GM23338 (cell line): Measurements from ENCODE around the gene CD47.

Experiments used
- EZH2 ChIP-seq: fragments of 200-600 bp; sonication (generic); IDR thresholded peaks from one replicate; pipeline ENCODE4 v1.8.0; 2017; ENCODE audit warnings: antibody characterized with exemption, mild to moderate bottlenecking, low read depth; ENCODE audit not compliant: unreplicated experiment
- POLR2AphosphoS5 ChIP-seq: IDR thresholded peaks from 2 replicates; pipeline ENCODE4 v1.6.1; 2016; ENCODE audit warnings: antibody characterized with exemption, low read depth
- TF ChIP-seq, protein P1 (sequence below), 2 experiments: fragments of 200-600 bp in 1 of 2; sonication (generic) in 1 of 2; conservative IDR thresholded peaks; 2 replicates each; pipeline versions ENCODE4 v1.5.1 to v1.6.1; 2016 to 2017; ENCODE audit warnings: antibody characterized with exemption in 2 of 2, low read depth in 2 of 2, mild to moderate bottlenecking in 2 of 2, moderate library complexity in 1 of 2
- TF ChIP-seq, protein P2 (sequence below): IDR thresholded peaks from one replicate; pipeline ENCODE4 v1.6.1; 2018; ENCODE audit warnings: antibody characterized with exemption; ENCODE audit not compliant: unreplicated experiment
- TF ChIP-seq, protein P3 (sequence below): IDR thresholded peaks from 2 replicates; pipeline ENCODE4 v1.6.1; 2016; ENCODE audit warnings: antibody characterized with exemption

DNA sequence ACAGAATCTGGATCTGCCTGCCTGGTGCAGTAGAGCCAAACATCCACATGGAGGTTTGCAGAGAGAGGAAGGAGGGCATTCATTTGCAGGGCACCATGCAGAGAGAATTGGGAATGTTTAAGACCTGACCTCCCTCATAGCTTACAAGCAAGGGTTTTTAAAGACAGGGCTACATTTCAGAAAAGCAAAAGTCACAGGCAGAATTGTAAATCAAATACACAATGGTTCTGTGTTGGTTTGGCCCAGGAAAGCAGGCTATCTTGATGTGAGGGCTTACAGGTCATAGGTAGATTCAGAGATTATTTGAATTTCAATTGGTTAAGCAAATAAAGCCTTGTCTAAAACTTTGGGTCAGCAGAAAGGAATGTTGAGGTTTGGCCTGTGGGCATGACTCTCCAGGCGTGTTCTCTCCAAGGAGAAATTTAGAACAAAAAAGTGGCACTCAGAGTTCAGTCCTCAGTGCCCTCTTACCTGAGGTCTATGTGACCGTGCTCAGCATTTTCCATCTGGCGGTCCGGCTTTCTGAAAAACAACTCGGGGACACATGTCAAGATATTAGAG is 91.5 kb downstream of the CD47 start:
- TF ChIP-seq EZH2, result no peak
- TF ChIP-seq, protein P1, sequence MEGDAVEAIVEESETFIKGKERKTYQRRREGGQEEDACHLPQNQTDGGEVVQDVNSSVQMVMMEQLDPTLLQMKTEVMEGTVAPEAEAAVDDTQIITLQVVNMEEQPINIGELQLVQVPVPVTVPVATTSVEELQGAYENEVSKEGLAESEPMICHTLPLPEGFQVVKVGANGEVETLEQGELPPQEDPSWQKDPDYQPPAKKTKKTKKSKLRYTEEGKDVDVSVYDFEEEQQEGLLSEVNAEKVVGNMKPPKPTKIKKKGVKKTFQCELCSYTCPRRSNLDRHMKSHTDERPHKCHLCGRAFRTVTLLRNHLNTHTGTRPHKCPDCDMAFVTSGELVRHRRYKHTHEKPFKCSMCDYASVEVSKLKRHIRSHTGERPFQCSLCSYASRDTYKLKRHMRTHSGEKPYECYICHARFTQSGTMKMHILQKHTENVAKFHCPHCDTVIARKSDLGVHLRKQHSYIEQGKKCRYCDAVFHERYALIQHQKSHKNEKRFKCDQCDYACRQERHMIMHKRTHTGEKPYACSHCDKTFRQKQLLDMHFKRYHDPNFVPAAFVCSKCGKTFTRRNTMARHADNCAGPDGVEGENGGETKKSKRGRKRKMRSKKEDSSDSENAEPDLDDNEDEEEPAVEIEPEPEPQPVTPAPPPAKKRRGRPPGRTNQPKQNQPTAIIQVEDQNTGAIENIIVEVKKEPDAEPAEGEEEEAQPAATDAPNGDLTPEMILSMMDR (conservative IDR thresholded peaks at IDR 0.05; ENCODE audit: low read depth in 2 of 2), result 0 out of 4 replicates have a peak, but pooled peaks of 1 of the 2 experiments have one; percentile 1
- TF ChIP-seq, protein P2, sequence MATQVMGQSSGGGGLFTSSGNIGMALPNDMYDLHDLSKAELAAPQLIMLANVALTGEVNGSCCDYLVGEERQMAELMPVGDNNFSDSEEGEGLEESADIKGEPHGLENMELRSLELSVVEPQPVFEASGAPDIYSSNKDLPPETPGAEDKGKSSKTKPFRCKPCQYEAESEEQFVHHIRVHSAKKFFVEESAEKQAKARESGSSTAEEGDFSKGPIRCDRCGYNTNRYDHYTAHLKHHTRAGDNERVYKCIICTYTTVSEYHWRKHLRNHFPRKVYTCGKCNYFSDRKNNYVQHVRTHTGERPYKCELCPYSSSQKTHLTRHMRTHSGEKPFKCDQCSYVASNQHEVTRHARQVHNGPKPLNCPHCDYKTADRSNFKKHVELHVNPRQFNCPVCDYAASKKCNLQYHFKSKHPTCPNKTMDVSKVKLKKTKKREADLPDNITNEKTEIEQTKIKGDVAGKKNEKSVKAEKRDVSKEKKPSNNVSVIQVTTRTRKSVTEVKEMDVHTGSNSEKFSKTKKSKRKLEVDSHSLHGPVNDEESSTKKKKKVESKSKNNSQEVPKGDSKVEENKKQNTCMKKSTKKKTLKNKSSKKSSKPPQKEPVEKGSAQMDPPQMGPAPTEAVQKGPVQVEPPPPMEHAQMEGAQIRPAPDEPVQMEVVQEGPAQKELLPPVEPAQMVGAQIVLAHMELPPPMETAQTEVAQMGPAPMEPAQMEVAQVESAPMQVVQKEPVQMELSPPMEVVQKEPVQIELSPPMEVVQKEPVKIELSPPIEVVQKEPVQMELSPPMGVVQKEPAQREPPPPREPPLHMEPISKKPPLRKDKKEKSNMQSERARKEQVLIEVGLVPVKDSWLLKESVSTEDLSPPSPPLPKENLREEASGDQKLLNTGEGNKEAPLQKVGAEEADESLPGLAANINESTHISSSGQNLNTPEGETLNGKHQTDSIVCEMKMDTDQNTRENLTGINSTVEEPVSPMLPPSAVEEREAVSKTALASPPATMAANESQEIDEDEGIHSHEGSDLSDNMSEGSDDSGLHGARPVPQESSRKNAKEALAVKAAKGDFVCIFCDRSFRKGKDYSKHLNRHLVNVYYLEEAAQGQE, result no peak
- no peak for TF ChIP-seq POLR2AphosphoS5
- TF ChIP-seq, protein P3, sequence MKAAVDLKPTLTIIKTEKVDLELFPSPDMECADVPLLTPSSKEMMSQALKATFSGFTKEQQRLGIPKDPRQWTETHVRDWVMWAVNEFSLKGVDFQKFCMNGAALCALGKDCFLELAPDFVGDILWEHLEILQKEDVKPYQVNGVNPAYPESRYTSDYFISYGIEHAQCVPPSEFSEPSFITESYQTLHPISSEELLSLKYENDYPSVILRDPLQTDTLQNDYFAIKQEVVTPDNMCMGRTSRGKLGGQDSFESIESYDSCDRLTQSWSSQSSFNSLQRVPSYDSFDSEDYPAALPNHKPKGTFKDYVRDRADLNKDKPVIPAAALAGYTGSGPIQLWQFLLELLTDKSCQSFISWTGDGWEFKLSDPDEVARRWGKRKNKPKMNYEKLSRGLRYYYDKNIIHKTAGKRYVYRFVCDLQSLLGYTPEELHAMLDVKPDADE, result no peak
